Body of pancreas (tissue), 4 donors: Measurements from ENCODE around the gene MBP.

Source experiments
- POLR2A ChIP-seq, 3 donors: fragments of 450-650 bp; IDR thresholded peaks; one replicate each; pipeline ENCODE4 v1.6.1; 2016; ENCODE audit warnings: antibody characterized with exemption in 3 of 3, mild to moderate bottlenecking in 2 of 3
- TF ChIP-seq, protein P1 (sequence below), 7 experiments: fragments of 450-650 bp in 4 of 7; fragments of 200-600 bp in 3 of 7; sonication (generic) in 3 of 7; IDR thresholded peaks; one replicate each; pipeline ENCODE4 v1.5.1; 2016 to 2019; ENCODE audit warnings: antibody characterized with exemption in 7 of 7

DNA sequence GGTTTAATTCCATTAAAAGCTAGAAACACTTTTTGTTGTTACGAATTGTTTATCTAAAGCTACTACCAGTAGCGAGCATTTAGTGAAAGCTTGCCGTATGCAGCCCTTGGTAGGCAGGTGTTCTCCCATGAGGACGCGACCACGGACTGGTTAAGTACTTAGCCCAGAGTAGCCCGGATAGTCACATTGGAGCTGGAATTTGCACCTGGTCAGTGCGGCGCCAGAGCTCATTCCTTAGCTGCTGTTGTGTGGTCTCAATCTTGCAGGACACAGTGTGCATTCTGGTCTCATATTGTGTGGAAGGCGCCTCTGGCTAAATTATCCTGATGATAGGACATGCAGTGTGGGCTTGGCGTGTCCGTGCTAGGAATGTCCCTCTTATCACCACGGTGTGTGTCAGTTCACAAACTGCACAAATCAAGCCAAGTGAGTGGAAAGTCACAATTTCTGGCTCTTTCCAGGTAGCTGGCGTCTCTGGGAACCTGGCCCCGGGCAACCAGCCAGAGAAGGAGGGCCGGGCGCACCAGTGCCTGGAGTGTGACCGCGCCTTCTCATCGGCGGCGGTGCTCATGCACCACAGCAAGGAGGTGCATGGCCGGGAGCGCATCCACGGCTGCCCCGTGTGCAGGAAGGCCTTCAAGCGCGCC, 176.9 kb downstream of the MBP start:
- TF ChIP-seq, protein P1, sequence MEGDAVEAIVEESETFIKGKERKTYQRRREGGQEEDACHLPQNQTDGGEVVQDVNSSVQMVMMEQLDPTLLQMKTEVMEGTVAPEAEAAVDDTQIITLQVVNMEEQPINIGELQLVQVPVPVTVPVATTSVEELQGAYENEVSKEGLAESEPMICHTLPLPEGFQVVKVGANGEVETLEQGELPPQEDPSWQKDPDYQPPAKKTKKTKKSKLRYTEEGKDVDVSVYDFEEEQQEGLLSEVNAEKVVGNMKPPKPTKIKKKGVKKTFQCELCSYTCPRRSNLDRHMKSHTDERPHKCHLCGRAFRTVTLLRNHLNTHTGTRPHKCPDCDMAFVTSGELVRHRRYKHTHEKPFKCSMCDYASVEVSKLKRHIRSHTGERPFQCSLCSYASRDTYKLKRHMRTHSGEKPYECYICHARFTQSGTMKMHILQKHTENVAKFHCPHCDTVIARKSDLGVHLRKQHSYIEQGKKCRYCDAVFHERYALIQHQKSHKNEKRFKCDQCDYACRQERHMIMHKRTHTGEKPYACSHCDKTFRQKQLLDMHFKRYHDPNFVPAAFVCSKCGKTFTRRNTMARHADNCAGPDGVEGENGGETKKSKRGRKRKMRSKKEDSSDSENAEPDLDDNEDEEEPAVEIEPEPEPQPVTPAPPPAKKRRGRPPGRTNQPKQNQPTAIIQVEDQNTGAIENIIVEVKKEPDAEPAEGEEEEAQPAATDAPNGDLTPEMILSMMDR (IDR thresholded peaks at IDR 0.05), result no peak
- TF ChIP-seq POLR2A (IDR thresholded peaks at IDR 0.05), result no peak
